GM10248 (cell line): ENCODE measurements around the gene SPTBN2.

Experiments
- CTCF ChIA-PET: fragments of 300-600 bp; sonication (Branson Sonifier 250); formaldehyde crosslinking; extraction: SDS; loops from one replicate; lab custom pipeline; 2021; ENCODE audit warnings: antibody characterized with exemption; lab: Yijun Ruan, JAX
- POLR2A ChIA-PET: fragments of 350-650 bp; sonication (Branson Sonifier 250); formaldehyde crosslinking; extraction: SDS; loops from one replicate; lab custom pipeline; 2020; ENCODE audit warnings: antibody characterized with exemption; lab: Yijun Ruan, JAX
- DNase-seq: peaks from one replicate; pipeline ENCODE4 v3.0.0; 2012; ENCODE audit errors: extremely low spot score
- CTCF ChIP-seq: IDR thresholded peaks from 2 replicates; pipeline ENCODE4 v1.5.1; 2012; ENCODE audit warnings: mild to moderate bottlenecking, low read depth; ENCODE audit errors: extremely low read depth, missing control alignments, control extremely low read depth

Gene SPTBN2

GRCh38 chr11:66688561-66689534 lies 40.2 kb downstream of the SPTBN2 start:
- DNase-seq, result no peak
- no peak for TF ChIP-seq CTCF
- POLR2A ChIA-PET, result interaction anchor here (0.6 kb wide), 1 partner anchor 427 kb away, joined by 3 read pairs; no protein-coding TSS in a partner anchor
- CTCF ChIA-PET, result interaction anchor here (1.4 to 10.6 kb wide), 4 partner anchors 11 to 280 kb away, joined by 3 to 241 read pairs (median 8); partner anchors contain the start of genes RBM4B and RCE1

GRCh38 chr11:66687831-66688281 lies 41.2 kb downstream of the SPTBN2 start:
- ChIA-PET POLR2A (no interaction called here), CTCF (interaction anchor here (1.4 to 10.6 kb wide), 3 partner anchors 10 to 279 kb away, joined by 4 to 241 read pairs (median 11); partner anchors contain the start of genes RBM4B and RCE1)
- DNase-seq, result no peak
- no peak for TF ChIP-seq CTCF

GRCh38 chr11:66686801-66687750 lies 41.9 kb downstream of the SPTBN2 start:
- ChIA-PET CTCF (interaction anchor here (1.1 to 10.6 kb wide), 5 partner anchors 9 to 154 kb away, joined by 3 to 241 read pairs (median 5); partner anchors contain the start of genes RBM4B and RCE1), POLR2A (no interaction called here)
- DNase-seq, result no peak
- TF ChIP-seq CTCF, result no peak

GRCh38 chr11:66686100-66686785 lies 42.8 kb downstream of the SPTBN2 start:
- ChIA-PET POLR2A (no interaction called here), CTCF (interaction anchor here (1.1 to 1.6 kb wide), 7 partner anchors 9 to 298 kb away, joined by 3 to 12 read pairs (median 3); partner anchors contain the start of genes MRPL11 and RBM4B)
- DNase-seq, result no peak
- no peak for TF ChIP-seq CTCF

DNA sequence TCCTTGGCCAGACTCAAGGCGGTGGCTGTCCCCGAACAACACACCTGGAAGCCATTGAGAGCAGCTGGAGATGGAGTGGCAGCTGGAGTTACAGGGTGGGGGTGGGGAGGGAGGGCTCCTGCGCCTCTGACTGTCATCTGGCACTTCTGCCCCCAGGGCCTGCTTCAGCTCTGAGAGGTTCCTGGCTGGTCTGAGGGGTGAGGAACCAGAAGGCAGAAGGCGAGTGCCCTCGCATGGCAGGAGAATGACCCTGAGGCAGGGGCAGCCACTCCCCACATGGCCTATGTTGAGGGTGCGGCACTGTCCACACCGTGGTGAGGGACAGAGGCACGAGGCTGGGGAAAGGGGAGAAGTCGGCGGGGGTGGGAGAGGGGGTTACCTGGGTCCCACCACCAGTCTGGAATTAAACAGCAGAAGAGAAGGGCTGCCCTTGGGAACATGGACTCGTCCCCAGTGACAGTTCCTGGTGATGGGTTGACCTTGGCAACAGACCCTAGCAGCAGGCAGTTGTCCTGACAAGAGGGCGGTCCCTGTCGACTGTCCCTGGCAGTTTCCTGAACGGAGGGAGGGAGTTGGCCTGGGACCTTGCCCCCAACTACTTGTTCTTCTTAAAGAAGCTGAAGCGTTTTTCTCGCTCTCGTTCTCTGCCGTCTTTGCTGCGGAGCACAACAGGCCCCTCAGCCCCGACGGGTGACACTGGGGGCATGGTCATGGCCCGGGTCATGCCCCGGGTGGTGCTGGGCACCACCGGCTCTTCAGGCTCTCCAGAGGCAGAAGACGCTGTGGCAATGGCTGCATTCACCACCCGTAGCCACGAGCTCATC lies 43.5 kb downstream of the SPTBN2 start:
- TF ChIP-seq CTCF, result no peak
- POLR2A ChIA-PET, result no interaction called here
- no peak for DNase-seq
- CTCF ChIA-PET, result interaction anchor here (1.1 to 1.6 kb wide), 7 partner anchors 8 to 297 kb away, joined by 3 to 12 read pairs (median 3); partner anchors contain the start of genes MRPL11 and RBM4B
